GM06990 (cell line): ENCODE data around the gene FMN1.
A peak's percentile ranks its signal among the peaks of the same experiment; 100 is the strongest.

Experiments used
- DNase-seq: peaks from one replicate; pipeline ENCODE4 v3.0.0-alpha.2; 2011; ENCODE audit not compliant: insufficient read length; ENCODE audit errors: extremely low read depth
- H3K27me3 ChIP-seq: replicated peaks from 2 replicates; pipeline ENCODE4 v1.6.0; 2011; ENCODE audit warnings: low read length; ENCODE audit not compliant: control insufficient read depth, insufficient read depth
- H3K36me3 ChIP-seq: 2 replicates; pipeline ENCODE4 v1.5.1; 2011; ENCODE audit warnings: low read length; ENCODE audit not compliant: control insufficient read depth, insufficient read depth
- H3K4me3 ChIP-seq: replicated peaks from 2 replicates; pipeline ENCODE4 v1.5.1; 2011; ENCODE audit warnings: low read depth, mild to moderate bottlenecking, control low read depth, low read length
- CTCF ChIP-seq: IDR thresholded peaks from 2 replicates; pipeline ENCODE4 v1.5.1; 2011; ENCODE audit warnings: low read length, control low read depth, mild to moderate bottlenecking, inconsistent platforms; ENCODE audit not compliant: insufficient read depth, poor library complexity, severe bottlenecking

FMN1 gene

GRCh38 chr15:33204087-33204486, 9.6 kb upstream of the FMN1 start:
- Histone ChIP-seq H3K4me3 (no peak overlapping the region), H3K27me3 (no peaks in the 10 kb centered on the region; the same call in none of the 2 replicates), H3K36me3 (no peaks in the 10 kb centered on the region)
- no peak for TF ChIP-seq CTCF
- no peak for DNase-seq

GRCh38 chr15:33201491-33202231, 7.1 kb upstream of the FMN1 start:
- H3K4me3 ChIP-seq = no peak overlapping the region
- peak; percentile 31 for TF ChIP-seq CTCF

GRCh38 chr15:33200903-33201302, 6.4 kb upstream of the FMN1 start:
- no peak for TF ChIP-seq CTCF
- no peak overlapping the region for H3K4me3 ChIP-seq
- no peak for DNase-seq
- H3K27me3 ChIP-seq = no peaks in the 10 kb centered on the region; the same call in none of the 2 replicates
- no peaks in the 10 kb centered on the region for H3K36me3 ChIP-seq

More at GRCh38 chr15:33201491-33202231, 7.1 kb upstream of the FMN1 start:
- Histone ChIP-seq H3K36me3 (no peaks in the 10 kb centered on the region), H3K27me3 (no peaks in the 10 kb centered on the region; the same call in none of the 2 replicates)
- peak; percentile 77 for DNase-seq

- Histone ChIP-seq H3K27me3 (no peaks in the 10 kb centered on the region; the same call in none of the 2 replicates), H3K36me3 (no peaks in the 10 kb centered on the region), H3K4me3 (no peak overlapping the region)
- no peak for TF ChIP-seq CTCF
- DNase-seq = no peak
These were observed 5.9 kb upstream of the FMN1 start for GRCh38 chr15:33200444-33200843.

- DNase-seq = no peak
- no peaks in the 10 kb centered on the region for H3K36me3 ChIP-seq
- no peaks in the 10 kb centered on the region; the same call in none of the 2 replicates for H3K27me3 ChIP-seq
- TF ChIP-seq CTCF = no peak
- H3K4me3 ChIP-seq = no peak overlapping the region
These were observed 4.0 kb upstream of the FMN1 start for GRCh38 chr15:33198541-33198940.
